PFSK-1 (cell line): ENCODE data around the gene CACNA1B.

Experiments
- FOXP2 ChIP-seq: optimal IDR thresholded peaks from 2 replicates; pipeline ENCODE3; 2011; ENCODE audit warnings: borderline replicate concordance, control low read depth, inconsistent platforms; ENCODE audit not compliant: insufficient read depth; ENCODE audit errors: extremely low read length, extremely low read depth
- POLR2AphosphoS5 ChIP-seq: IDR thresholded peaks from 2 replicates; pipeline ENCODE4 v1.6.1; 2012; ENCODE audit warnings: low read depth, mild to moderate bottlenecking, control low read depth, low read length, moderate library complexity
- SIN3A ChIP-seq: IDR thresholded peaks from 2 replicates; pipeline ENCODE4 v1.6.1; 2012; ENCODE audit warnings: mild to moderate bottlenecking, low read length, moderate library complexity, borderline replicate concordance; ENCODE audit not compliant: insufficient read depth
- TAF1 ChIP-seq: IDR thresholded peaks from 2 replicates; pipeline ENCODE4 v1.6.1; 2012; ENCODE audit warnings: low read length, control low read depth, borderline replicate concordance; ENCODE audit not compliant: insufficient read depth
- TF ChIP-seq, protein P1 (sequence below), 2 experiments: IDR thresholded peaks; 2 replicates each; pipeline versions ENCODE4 v1.6.1 to v1.8.0; 2011 to 2012; ENCODE audit warnings: low read depth in 2 of 2, low read length in 2 of 2, control low read depth in 1 of 2, inconsistent platforms in 1 of 2, mild to moderate bottlenecking in 1 of 2, moderate library complexity in 1 of 2; ENCODE audit not compliant: insufficient read depth in 1 of 2

The CACNA1B gene

GRCh38 chr9:137955224-137955570 lies 77.6 kb downstream of the CACNA1B start:
- TF ChIP-seq FOXP2 (no peak), SIN3A (no peak), POLR2AphosphoS5 (no peak), TAF1 (no peak)
- TF ChIP-seq, protein P1, sequence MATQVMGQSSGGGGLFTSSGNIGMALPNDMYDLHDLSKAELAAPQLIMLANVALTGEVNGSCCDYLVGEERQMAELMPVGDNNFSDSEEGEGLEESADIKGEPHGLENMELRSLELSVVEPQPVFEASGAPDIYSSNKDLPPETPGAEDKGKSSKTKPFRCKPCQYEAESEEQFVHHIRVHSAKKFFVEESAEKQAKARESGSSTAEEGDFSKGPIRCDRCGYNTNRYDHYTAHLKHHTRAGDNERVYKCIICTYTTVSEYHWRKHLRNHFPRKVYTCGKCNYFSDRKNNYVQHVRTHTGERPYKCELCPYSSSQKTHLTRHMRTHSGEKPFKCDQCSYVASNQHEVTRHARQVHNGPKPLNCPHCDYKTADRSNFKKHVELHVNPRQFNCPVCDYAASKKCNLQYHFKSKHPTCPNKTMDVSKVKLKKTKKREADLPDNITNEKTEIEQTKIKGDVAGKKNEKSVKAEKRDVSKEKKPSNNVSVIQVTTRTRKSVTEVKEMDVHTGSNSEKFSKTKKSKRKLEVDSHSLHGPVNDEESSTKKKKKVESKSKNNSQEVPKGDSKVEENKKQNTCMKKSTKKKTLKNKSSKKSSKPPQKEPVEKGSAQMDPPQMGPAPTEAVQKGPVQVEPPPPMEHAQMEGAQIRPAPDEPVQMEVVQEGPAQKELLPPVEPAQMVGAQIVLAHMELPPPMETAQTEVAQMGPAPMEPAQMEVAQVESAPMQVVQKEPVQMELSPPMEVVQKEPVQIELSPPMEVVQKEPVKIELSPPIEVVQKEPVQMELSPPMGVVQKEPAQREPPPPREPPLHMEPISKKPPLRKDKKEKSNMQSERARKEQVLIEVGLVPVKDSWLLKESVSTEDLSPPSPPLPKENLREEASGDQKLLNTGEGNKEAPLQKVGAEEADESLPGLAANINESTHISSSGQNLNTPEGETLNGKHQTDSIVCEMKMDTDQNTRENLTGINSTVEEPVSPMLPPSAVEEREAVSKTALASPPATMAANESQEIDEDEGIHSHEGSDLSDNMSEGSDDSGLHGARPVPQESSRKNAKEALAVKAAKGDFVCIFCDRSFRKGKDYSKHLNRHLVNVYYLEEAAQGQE (IDR thresholded peaks at IDR 0.05; ENCODE audit: insufficient read depth in 1 of 2, low read depth in 2 of 2, low read length in 2 of 2), result no peak

DNA sequence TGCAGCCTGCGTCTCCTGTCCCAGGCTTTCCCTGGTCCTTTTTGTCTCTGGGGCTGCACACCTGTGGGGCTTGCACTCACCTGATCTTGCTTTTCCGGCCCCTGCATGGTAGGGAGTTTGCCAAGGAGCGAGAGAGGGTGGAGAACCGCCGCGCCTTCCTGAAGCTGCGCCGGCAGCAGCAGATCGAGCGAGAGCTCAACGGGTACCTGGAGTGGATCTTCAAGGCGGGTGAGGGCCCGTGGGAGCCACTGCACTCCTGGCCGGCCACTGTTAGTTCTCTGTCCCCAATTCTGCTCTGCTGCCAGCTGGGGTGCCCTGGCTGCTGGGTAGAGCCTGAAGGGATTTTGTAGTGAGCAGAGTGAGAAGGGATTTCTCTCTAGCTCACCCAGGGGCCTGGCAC lies 78.0 kb downstream of the CACNA1B start:
- TF ChIP-seq TAF1 (no peak), POLR2AphosphoS5 (no peak), SIN3A (no peak), FOXP2 (no peak)
- TF ChIP-seq, protein P1 (IDR thresholded peaks at IDR 0.05; ENCODE audit: insufficient read depth in 1 of 2, low read depth in 2 of 2, low read length in 2 of 2), result no peak

- TF ChIP-seq TAF1 (no peak), POLR2AphosphoS5 (no peak), SIN3A (no peak), FOXP2 (no peak)
- TF ChIP-seq, protein P1 (IDR thresholded peaks at IDR 0.05; ENCODE audit: insufficient read depth in 1 of 2, low read depth in 2 of 2, low read length in 2 of 2), result no peak
These were observed 78.5 kb downstream of the CACNA1B start for GRCh38 chr9:137956039-137956438.

GRCh38 chr9:137956688-137957385 lies 79.3 kb downstream of the CACNA1B start:
- TF ChIP-seq POLR2AphosphoS5, result no peak
- TF ChIP-seq SIN3A, result no peak

GRCh38 chr9:137959641-137960411 lies 82.2 kb downstream of the CACNA1B start:
- TF ChIP-seq TAF1 (no peak), SIN3A (no peak), POLR2AphosphoS5 (no peak)

- TF ChIP-seq POLR2AphosphoS5 (no peak), SIN3A (no peak), TAF1 (no peak), FOXP2 (no peak)
- TF ChIP-seq, protein P1 (IDR thresholded peaks at IDR 0.05; ENCODE audit: insufficient read depth in 1 of 2, low read depth in 2 of 2, low read length in 2 of 2), result no peak
These were observed 82.9 kb downstream of the CACNA1B start for GRCh38 chr9:137960496-137960895.
